SK-N-SH treated with all-trans-retinoic acid at 6 μM for 48 hours (cell line): ENCODE results near the gene CCDC196.

Experiments
- RARB ChIP-seq: fragments of 250-450 bp; sonication (Bioruptor Pico); IDR thresholded peaks from 2 replicates; pipeline ENCODE4 v1.8.0; 2021; ENCODE audit warnings: mild to moderate bottlenecking, moderate library complexity
- TOX ChIP-seq: fragments of 250-450 bp; sonication (Bioruptor Pico); IDR thresholded peaks from 2 replicates; pipeline ENCODE4 v1.8.0; 2021; ENCODE audit warnings: mild to moderate bottlenecking, moderate library complexity, borderline replicate concordance

DNA sequence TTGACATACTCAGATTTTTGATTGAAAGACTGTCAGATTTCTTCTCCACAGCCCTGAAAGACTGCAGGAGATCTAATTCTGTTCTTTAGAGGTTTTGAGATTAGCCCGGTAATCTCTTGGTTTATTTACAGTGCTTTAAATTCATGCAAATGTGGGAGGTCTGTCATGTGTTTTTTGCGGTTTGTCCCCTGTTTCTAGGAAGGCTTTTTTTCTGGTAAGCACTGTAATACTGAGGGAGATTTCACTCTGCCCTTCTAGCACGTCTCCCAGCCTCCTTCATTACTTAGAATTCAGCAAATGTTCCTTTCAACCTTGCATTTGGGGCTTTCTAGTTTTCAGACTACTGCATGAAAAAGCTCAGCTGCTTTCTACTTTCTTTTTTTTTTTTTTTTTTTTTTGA lies 52.9 kb downstream of the CCDC196 start:
- TF ChIP-seq TOX (CRISPR knock-in tag), result no peak
- TF ChIP-seq RARB (CRISPR knock-in tag), result no peak
